SK-N-SH treated with all-trans-retinoic acid at 6 μM for 48 hours (cell line): ENCODE results near the gene GLMP.

Experiments
- OSR1 ChIP-seq: fragments of 250-450 bp; sonication (Bioruptor Pico); IDR thresholded peaks from 2 replicates; pipeline ENCODE4 v1.8.0; 2022; ENCODE audit warnings: moderate library complexity, mild to moderate bottlenecking, inconsistent platforms
- RARB ChIP-seq: fragments of 250-450 bp; sonication (Bioruptor Pico); IDR thresholded peaks from 2 replicates; pipeline ENCODE4 v1.8.0; 2021; ENCODE audit warnings: mild to moderate bottlenecking, moderate library complexity

DNA sequence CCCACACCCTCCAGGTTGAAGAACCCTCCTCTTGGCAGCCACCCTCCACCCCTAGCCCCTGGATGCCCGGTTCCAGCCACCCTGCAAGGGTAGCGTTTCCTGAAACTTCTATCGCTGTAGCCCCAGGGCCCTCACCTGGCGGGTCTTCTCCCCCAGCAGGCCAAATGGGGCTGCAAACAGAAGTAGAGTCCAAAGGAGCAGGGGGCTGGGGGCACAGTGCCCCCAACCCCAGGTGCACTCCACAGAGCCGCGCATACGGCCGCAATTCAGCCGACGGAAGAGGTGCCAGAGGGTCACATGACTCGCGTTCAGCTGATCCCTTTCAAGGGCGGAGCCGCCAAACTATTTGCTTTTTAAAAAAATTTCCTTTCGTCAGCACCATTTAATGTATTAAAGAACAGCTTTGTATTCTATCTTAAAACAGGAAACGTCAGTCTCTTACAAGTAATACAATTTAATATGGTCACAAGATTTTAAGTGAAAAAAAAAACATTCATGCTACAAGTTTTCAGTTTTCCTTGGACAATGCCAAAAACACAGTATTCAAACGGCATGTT, at the start of gene GLMP:
- no peak for TF ChIP-seq OSR1 (CRISPR knock-in tag)
- no peak for TF ChIP-seq RARB (CRISPR knock-in tag)
